ENCODE measurements around the gene SLC25A43. TPM values are rescaled to one million over a fixed set of nuclear protein-coding genes. Genes with fewer than 3 reads are reported as not detected.

The SLC25A43 gene
- total and polyA plus RNA-seq, 3 experiments from 2014 or later = 7.6 to 11.8 (median 10.6) TPM

DNA sequence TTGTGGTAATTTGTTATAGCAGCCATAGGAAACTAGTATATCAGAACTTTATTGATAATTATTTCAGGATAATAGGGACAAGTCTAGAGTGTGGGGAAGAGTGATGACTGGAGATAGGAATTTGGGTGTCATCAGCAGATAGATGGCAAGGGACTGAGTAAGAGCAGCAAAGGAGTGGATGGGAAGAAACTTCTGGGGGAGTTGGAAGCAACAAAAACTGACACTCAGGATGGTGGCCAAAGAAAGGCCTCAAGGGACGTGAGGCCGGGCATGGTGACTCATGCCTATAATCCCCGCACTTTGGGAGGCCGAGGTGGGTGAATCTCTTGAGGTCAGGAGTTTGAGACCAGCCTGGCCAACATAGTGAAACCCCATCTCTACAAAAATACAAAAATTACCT is 60.0 kb downstream of the SLC25A43 start:
- no peaks in the 10 kb centered on the region for H3K9me3 Mint-ChIP-seq
- Histone ChIP-seq H3K4me1 (ENCODE audit: insufficient read depth, low read length) (no peaks in the 10 kb centered on the region), H3K9me3 (ENCODE audit: low read length) (no peaks in the 10 kb centered on the region), H3K4me3 (ENCODE audit: low read length) (no peak overlapping the region), H3K36me3 (ENCODE audit: insufficient read depth, low read length) (no peaks in the 10 kb centered on the region), H3K27ac (ENCODE audit: low read depth, low read length) (no peak overlapping the region), H3K27me3 (ENCODE audit: insufficient read depth, low read length, poor library complexity, severe bottlenecking) (no peaks in the 10 kb centered on the region)
- CTCF ChIA-PET = no interaction called here
- DNase-seq = no peak
- POLR2A ChIA-PET = no interaction called here
- no peaks in the 10 kb centered on the region for H3K4me1 Mint-ChIP-seq
- H3K27me3 Mint-ChIP-seq = peaks cover 0 to 3% of the 10 kb centered on the region in 2 donors
- no peaks in the 10 kb centered on the region for H3K36me3 Mint-ChIP-seq
- H3K27ac Mint-ChIP-seq = no peak overlapping the region
- no peak overlapping the region for H3K4me3 Mint-ChIP-seq

DNA sequence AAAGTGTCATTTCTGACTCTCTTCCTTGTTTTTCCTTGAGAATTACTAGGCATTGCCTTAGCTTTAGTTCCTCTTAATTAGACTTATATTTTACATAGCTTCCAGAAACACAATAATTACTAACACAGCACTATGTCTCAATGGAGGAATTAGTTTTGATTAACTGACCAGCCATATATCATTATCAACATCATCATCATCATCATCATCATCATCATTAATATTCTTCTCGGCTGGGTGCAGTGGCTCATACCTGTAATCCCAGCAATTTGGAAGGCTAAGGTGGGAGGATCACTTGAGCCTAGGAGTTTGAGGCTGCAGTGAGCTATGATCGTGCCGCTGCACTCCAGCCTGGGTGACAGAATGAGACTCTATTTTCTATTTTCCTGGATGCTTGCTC is 66.4 kb downstream of the SLC25A43 start:
- H3K4me1 Mint-ChIP-seq = peaks cover 5 to 19% (median 10%) of the 10 kb centered on the region in 3 donors
- POLR2A ChIA-PET = no interaction called here

GRCh38 chrX:119466970-119467369 is 67.8 kb downstream of the SLC25A43 start:
- ChIA-PET POLR2A (no interaction called here), CTCF (no interaction called here)
- Histone ChIP-seq H3K9me3 (ENCODE audit: low read length) (no peaks in the 10 kb centered on the region), H3K27me3 (ENCODE audit: insufficient read depth, low read length, poor library complexity, severe bottlenecking) (no peaks in the 10 kb centered on the region), H3K4me3 (ENCODE audit: low read length) (no peak overlapping the region), H3K4me1 (ENCODE audit: insufficient read depth, low read length) (peaks cover 10% of the 10 kb centered on the region), H3K36me3 (ENCODE audit: insufficient read depth, low read length) (peaks cover 11% of the 10 kb centered on the region), H3K27ac (ENCODE audit: low read depth, low read length) (no peak overlapping the region)
- Mint-ChIP-seq H3K36me3 (peaks cover 0 to 26% (median 2%) of the 10 kb centered on the region in 3 donors), H3K4me1 (peaks cover 5 to 22% (median 13%) of the 10 kb centered on the region in 3 donors), H3K9me3 (no peaks in the 10 kb centered on the region), H3K4me3 (peak overlapping the region in 4 of 7 donors; percentile 15 to 97 (median 42)), H3K27me3 (peaks cover 0 to 2% of the 10 kb centered on the region in 2 donors), H3K27ac (peak overlapping the region in 1 of 8 donors; percentile 97)
- DNase-seq = no peak

More for the DNA sequence above, 66.4 kb downstream of the SLC25A43 start:
- no peak for DNase-seq
- H3K4me1 ChIP-seq (ENCODE audit: insufficient read depth, low read length) = peaks cover 10% of the 10 kb centered on the region
- peaks cover 0 to 2% of the 10 kb centered on the region in 2 donors for H3K27me3 Mint-ChIP-seq
- H3K27me3 ChIP-seq (ENCODE audit: insufficient read depth, low read length, poor library complexity, severe bottlenecking) = no peaks in the 10 kb centered on the region
- H3K36me3 ChIP-seq (ENCODE audit: insufficient read depth, low read length) = peaks cover 9% of the 10 kb centered on the region
- H3K27ac ChIP-seq (ENCODE audit: low read depth, low read length) = no peak overlapping the region
- H3K36me3 Mint-ChIP-seq = peaks cover 0 to 17% (median 2%) of the 10 kb centered on the region in 3 donors
- no peaks in the 10 kb centered on the region for H3K9me3 ChIP-seq (ENCODE audit: low read length)
- H3K27ac Mint-ChIP-seq = no peak overlapping the region
- no peaks in the 10 kb centered on the region for H3K9me3 Mint-ChIP-seq
- no peak overlapping the region for H3K4me3 ChIP-seq (ENCODE audit: low read length)
- no peak overlapping the region for H3K4me3 Mint-ChIP-seq
- CTCF ChIA-PET = no interaction called here

- Mint-ChIP-seq H3K27ac (peak overlapping the region in 4 of 8 donors; percentile 29 to 97 (median 88)), H3K27me3 (peaks cover 0 to 2% of the 10 kb centered on the region in 2 donors), H3K4me1 (peaks cover 5 to 22% (median 13%) of the 10 kb centered on the region in 3 donors), H3K36me3 (peaks cover 0 to 26% (median 2%) of the 10 kb centered on the region in 3 donors), H3K4me3 (peak overlapping the region in 5 of 7 donors; percentile 61 to 97 (median 87)), H3K9me3 (no peaks in the 10 kb centered on the region)
- ChIA-PET CTCF (interaction anchor here (4.3 kb wide), 1 partner anchor 15 kb away, joined by 32 read pairs; no protein-coding TSS in a partner anchor), POLR2A (interaction anchor here (1.6 kb wide), 1 partner anchor 139 kb away, joined by 5 read pairs; the partner anchor contains the start of gene NKRF)
- DNase-seq = no peak
- no peaks in the 10 kb centered on the region for H3K27me3 ChIP-seq (ENCODE audit: insufficient read depth, low read length, poor library complexity, severe bottlenecking)
- no peak overlapping the region for H3K27ac ChIP-seq (ENCODE audit: low read depth, low read length)
- peaks cover 11% of the 10 kb centered on the region for H3K36me3 ChIP-seq (ENCODE audit: insufficient read depth, low read length)
- H3K9me3 ChIP-seq (ENCODE audit: low read length) = no peaks in the 10 kb centered on the region
- H3K4me1 ChIP-seq (ENCODE audit: insufficient read depth, low read length) = peaks cover 10% of the 10 kb centered on the region
- no peak overlapping the region for H3K4me3 ChIP-seq (ENCODE audit: low read length)
These were observed 68.3 kb downstream of the SLC25A43 start for GRCh38 chrX:119467433-119467832.

DNA sequence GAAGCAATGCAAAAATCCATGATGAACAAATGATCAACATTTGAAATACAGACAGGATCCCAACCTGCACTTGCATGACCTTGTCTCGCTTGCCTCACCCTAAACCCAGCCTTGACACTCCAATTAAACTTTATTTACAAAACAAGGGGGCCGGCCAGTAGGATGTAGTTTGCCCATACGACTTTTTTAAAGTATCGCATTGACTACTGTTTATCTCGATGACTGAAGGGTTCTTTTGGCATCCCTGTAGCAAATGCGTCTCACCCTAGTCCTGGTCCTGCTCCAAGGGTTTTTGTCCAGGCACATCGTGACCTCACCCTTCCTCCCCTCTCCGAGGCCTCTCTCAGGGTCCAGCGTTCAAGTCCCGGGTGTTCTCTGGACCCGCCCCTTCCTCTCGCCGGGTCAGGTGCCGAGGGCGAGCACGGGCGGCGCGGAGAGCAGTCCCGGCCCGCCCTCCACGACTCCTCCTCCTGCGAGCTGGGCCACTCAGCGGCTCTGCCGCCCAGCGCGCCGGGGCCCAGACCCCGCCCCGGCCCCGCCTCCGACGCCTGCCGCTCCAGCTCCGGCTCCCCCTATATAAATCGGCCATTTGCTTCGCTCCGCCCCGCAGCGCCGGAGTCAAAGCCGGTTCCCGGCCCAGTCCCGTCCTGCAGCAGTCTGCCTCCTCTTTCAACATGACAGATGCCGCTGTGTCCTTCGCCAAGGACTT is 68.9 kb downstream of the SLC25A43 start, which contains the start of gene SLC25A5:
Gene SLC25A5, plus strand, starts transcription at position 603 of the 709 bp plus-strand sequence. Its CDS starts 72 bp downstream, at position 675.
- peak within 1 kb of the TSS; percentile 85 to 97 (median 88) for H3K4me3 Mint-ChIP-seq
- H3K9me3 Mint-ChIP-seq = no peaks in the 10 kb centered on the region
- ChIA-PET POLR2A (interaction anchor here (0.6 to 1.6 kb wide), 5 partner anchors 48 to 403 kb away, joined by 3 to 5 read pairs (median 3); partner anchors contain the start of genes NKRF and UPF3B), CTCF (interaction anchor here (0.6 to 4.3 kb wide), 2 partner anchors 14 to 141 kb away, joined by 5 to 32 read pairs; no protein-coding TSS in a partner anchor)
- Histone ChIP-seq H3K9me3 (ENCODE audit: low read length) (no peaks in the 10 kb centered on the region), H3K27me3 (ENCODE audit: insufficient read depth, low read length, poor library complexity, severe bottlenecking) (no peaks in the 10 kb centered on the region), H3K4me3 (ENCODE audit: low read length) (peak within 1 kb of the TSS; percentile 76), H3K4me1 (ENCODE audit: insufficient read depth, low read length) (peaks cover 10% of the 10 kb centered on the region), H3K27ac (ENCODE audit: low read depth, low read length) (peak within 1 kb of the TSS; percentile 90), H3K36me3 (ENCODE audit: insufficient read depth, low read length) (peaks cover 11% of the 10 kb centered on the region)
- H3K36me3 Mint-ChIP-seq = peaks cover 0 to 26% (median 2%) of the 10 kb centered on the region in 3 donors
- DNase-seq = peak; percentile 76 to 87 (median 79)
- H3K4me1 Mint-ChIP-seq = peaks cover 5 to 22% (median 13%) of the 10 kb centered on the region in 3 donors
- H3K27me3 Mint-ChIP-seq = peaks cover 0 to 4% of the 10 kb centered on the region in 2 donors
- peak within 1 kb of the TSS; percentile 85 to 97 (median 94) for H3K27ac Mint-ChIP-seq

- Histone ChIP-seq H3K4me1 (ENCODE audit: insufficient read depth, low read length) (peaks cover 10% of the 10 kb centered on the region), H3K27me3 (ENCODE audit: insufficient read depth, low read length, poor library complexity, severe bottlenecking) (no peaks in the 10 kb centered on the region), H3K27ac (ENCODE audit: low read depth, low read length) (peak overlapping the region; percentile 90), H3K36me3 (ENCODE audit: insufficient read depth, low read length) (peaks cover 11% of the 10 kb centered on the region), H3K4me3 (ENCODE audit: low read length) (peak overlapping the region; percentile 76), H3K9me3 (ENCODE audit: low read length) (no peaks in the 10 kb centered on the region)
- peak overlapping the region; percentile 85 to 97 (median 88) for H3K4me3 Mint-ChIP-seq
- peaks cover 0 to 26% (median 2%) of the 10 kb centered on the region in 3 donors for H3K36me3 Mint-ChIP-seq
- peaks cover 0 to 4% of the 10 kb centered on the region in 2 donors for H3K27me3 Mint-ChIP-seq
- peak; percentile 82 to 90 (median 85) for DNase-seq
- CTCF ChIA-PET = interaction anchor here (0.6 to 4.3 kb wide), 6 partner anchors 10 to 290 kb away, joined by 3 to 32 read pairs (median 4); partner anchors contain the start of gene SOWAHD
- H3K4me1 Mint-ChIP-seq = peaks cover 5 to 22% (median 13%) of the 10 kb centered on the region in 3 donors
- POLR2A ChIA-PET = interaction anchor here (0.5 to 1.6 kb wide), 5 partner anchors 49 to 402 kb away, joined by 3 to 9 read pairs (median 4); partner anchors contain the start of gene NKRF
- H3K27ac Mint-ChIP-seq = peak overlapping the region; percentile 85 to 97 (median 94)
- no peaks in the 10 kb centered on the region for H3K9me3 Mint-ChIP-seq
These were observed 69.6 kb downstream of the SLC25A43 start for GRCh38 chrX:119468551-119469312.

DNA sequence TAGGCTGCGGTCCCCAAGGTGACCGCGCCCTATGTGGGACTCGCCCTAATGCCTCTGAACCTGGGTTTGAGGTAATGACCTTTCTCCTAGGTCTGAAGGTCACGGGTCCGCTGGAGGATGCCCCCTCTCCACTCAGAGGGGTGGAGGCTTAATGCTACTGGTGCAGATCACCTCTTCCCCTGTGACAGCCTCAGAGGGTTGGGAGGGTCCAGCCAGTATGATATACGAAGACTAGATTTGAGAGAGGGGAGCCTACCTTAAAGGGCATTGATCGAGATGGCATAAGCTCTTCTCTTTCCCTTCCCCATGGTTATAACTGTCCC is 70.1 kb downstream of the SLC25A43 start:
- POLR2A ChIA-PET = interaction anchor here (0.5 to 1.6 kb wide), 3 partner anchors 137 to 402 kb away, joined by 3 to 9 read pairs (median 5); partner anchors contain the start of gene NKRF
- peaks cover 0 to 4% of the 10 kb centered on the region in 2 donors for H3K27me3 Mint-ChIP-seq
- H3K36me3 ChIP-seq (ENCODE audit: insufficient read depth, low read length) = peaks cover 11% of the 10 kb centered on the region
- peak overlapping the region; percentile 45 to 97 (median 92) for H3K27ac Mint-ChIP-seq
- H3K4me3 Mint-ChIP-seq = peak overlapping the region; percentile 70 to 97 (median 88)
- peak overlapping the region; percentile 66 for H3K4me3 ChIP-seq (ENCODE audit: low read length)
- no peaks in the 10 kb centered on the region for H3K27me3 ChIP-seq (ENCODE audit: insufficient read depth, low read length, poor library complexity, severe bottlenecking)
- DNase-seq = no peak
- peaks cover 5 to 22% (median 13%) of the 10 kb centered on the region in 3 donors for H3K4me1 Mint-ChIP-seq
- peaks cover 0 to 26% (median 2%) of the 10 kb centered on the region in 3 donors for H3K36me3 Mint-ChIP-seq
- CTCF ChIA-PET = interaction anchor here (0.7 to 4.3 kb wide), 5 partner anchors 9 to 289 kb away, joined by 3 to 32 read pairs (median 4); partner anchors contain the start of gene SOWAHD
- no peaks in the 10 kb centered on the region for H3K9me3 Mint-ChIP-seq
- peaks cover 10% of the 10 kb centered on the region for H3K4me1 ChIP-seq (ENCODE audit: insufficient read depth, low read length)
- peak overlapping the region; percentile 69 for H3K27ac ChIP-seq (ENCODE audit: low read depth, low read length)
- H3K9me3 ChIP-seq (ENCODE audit: low read length) = no peaks in the 10 kb centered on the region
